22Rv1 (cell line): ENCODE measurements around the gene ST3GAL5.

ENCODE experiments used
- ZFX ChIP-seq: fragments of 450-650 bp; IDR thresholded peaks from 2 replicates; pipeline ENCODE4 v1.6.1; 2017; ENCODE audit warnings: antibody characterized with exemption, borderline replicate concordance
- TF ChIP-seq, protein P1 (sequence below): fragments of 450-650 bp; IDR thresholded peaks from 2 replicates; pipeline ENCODE4 v1.5.1; 2017; ENCODE audit warnings: mild to moderate bottlenecking

DNA sequence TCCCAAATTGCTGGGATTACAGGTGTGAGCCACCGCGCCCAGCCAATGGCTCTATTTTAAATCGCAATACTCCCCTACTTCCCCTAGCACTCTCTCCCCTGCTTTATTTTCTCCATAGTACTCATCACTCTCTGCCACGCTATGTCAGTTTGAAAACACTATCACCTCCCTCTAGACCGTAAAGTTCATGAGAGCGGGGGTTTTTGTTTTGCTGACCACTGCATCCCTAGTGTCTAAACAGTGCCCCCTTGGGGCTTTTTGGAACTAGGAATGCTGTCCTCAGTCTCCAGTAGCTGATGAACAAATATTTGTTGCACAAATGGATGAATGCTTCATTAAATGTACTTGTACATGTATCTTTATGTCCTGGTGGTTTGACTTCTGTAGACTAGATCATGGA, 90.9 kb downstream of the ST3GAL5 start:
- TF ChIP-seq, protein P1, sequence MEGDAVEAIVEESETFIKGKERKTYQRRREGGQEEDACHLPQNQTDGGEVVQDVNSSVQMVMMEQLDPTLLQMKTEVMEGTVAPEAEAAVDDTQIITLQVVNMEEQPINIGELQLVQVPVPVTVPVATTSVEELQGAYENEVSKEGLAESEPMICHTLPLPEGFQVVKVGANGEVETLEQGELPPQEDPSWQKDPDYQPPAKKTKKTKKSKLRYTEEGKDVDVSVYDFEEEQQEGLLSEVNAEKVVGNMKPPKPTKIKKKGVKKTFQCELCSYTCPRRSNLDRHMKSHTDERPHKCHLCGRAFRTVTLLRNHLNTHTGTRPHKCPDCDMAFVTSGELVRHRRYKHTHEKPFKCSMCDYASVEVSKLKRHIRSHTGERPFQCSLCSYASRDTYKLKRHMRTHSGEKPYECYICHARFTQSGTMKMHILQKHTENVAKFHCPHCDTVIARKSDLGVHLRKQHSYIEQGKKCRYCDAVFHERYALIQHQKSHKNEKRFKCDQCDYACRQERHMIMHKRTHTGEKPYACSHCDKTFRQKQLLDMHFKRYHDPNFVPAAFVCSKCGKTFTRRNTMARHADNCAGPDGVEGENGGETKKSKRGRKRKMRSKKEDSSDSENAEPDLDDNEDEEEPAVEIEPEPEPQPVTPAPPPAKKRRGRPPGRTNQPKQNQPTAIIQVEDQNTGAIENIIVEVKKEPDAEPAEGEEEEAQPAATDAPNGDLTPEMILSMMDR, result peak; percentile 32
- no peak for TF ChIP-seq ZFX
